Trophoblast cell (in vitro differentiated cells and primary cell): ENCODE results near the gene KDM1B.

Experiments used
- DNase-seq, 2 donors: peaks; one replicate each; pipeline ENCODE4 v3.0.0-alpha.2; 2016
- H2AFZ ChIP-seq: 2 replicates; pipeline ENCODE4 v1.6.1; 2013; ENCODE audit warnings: low read length, moderate library complexity, mild to moderate bottlenecking; ENCODE audit not compliant: insufficient read depth, poor library complexity
- H2AK5ac ChIP-seq: 2 replicates; pipeline ENCODE4 v1.6.1; 2013; ENCODE audit warnings: mild to moderate bottlenecking, low read length
- H2BK120ac ChIP-seq: 2 replicates; pipeline ENCODE4 v1.6.1; 2013; ENCODE audit warnings: low read length, mild to moderate bottlenecking, moderate library complexity; ENCODE audit not compliant: insufficient read depth, poor library complexity
- H2BK12ac ChIP-seq: 2 replicates; pipeline ENCODE4 v1.6.1; 2013; ENCODE audit warnings: mild to moderate bottlenecking, low read length, moderate library complexity
- H2BK5ac ChIP-seq: 2 replicates; pipeline ENCODE4 v1.6.1; 2013; ENCODE audit warnings: low read length, low read depth, moderate library complexity, mild to moderate bottlenecking; ENCODE audit not compliant: poor library complexity
- H3K14ac ChIP-seq: 2 replicates; pipeline ENCODE4 v1.6.1; 2013; ENCODE audit warnings: mild to moderate bottlenecking, low read length
- H3K18ac ChIP-seq: 2 replicates; pipeline ENCODE4 v1.6.1; 2013; ENCODE audit warnings: mild to moderate bottlenecking, low read length
- H3K23ac ChIP-seq: 2 replicates; pipeline ENCODE4 v1.6.1; 2013; ENCODE audit warnings: low read length
- H3K27ac ChIP-seq: 2 replicates; pipeline ENCODE4 v1.5.1; 2013; ENCODE audit warnings: low read depth, mild to moderate bottlenecking, inconsistent platforms, low read length, moderate library complexity
- H3K27me3 ChIP-seq: 2 replicates; pipeline ENCODE4 v1.6.1; 2013; ENCODE audit warnings: inconsistent platforms, mild to moderate bottlenecking, low read length, moderate library complexity; ENCODE audit not compliant: insufficient read depth
- H3K36me3 ChIP-seq, 2 experiments: 1 replicate in 1 of 2; 2 replicates in 1 of 2; pipeline ENCODE4 v1.6.1; 2013; ENCODE audit warnings: low read length in 2 of 2, mild to moderate bottlenecking in 2 of 2, moderate library complexity in 1 of 2; ENCODE audit not compliant: insufficient read depth in 2 of 2, control insufficient read depth in 1 of 2
- H3K4ac ChIP-seq: 2 replicates; pipeline ENCODE4 v1.6.1; 2013; ENCODE audit warnings: low read depth, mild to moderate bottlenecking, low read length, moderate library complexity
- H3K4me1 ChIP-seq, 2 experiments: 1 replicate in 1 of 2; 2 replicates in 1 of 2; pipeline ENCODE4 v1.6.1; 2013; ENCODE audit warnings: low read length in 2 of 2, mild to moderate bottlenecking in 2 of 2, moderate library complexity in 1 of 2; ENCODE audit not compliant: insufficient read depth in 2 of 2, control insufficient read depth in 1 of 2
- H3K4me2 ChIP-seq: 2 replicates; pipeline ENCODE4 v1.6.1; 2013; ENCODE audit warnings: inconsistent platforms, mild to moderate bottlenecking, low read length, moderate library complexity
- H3K4me3 ChIP-seq: 2 replicates; pipeline ENCODE4 v1.5.1; 2013; ENCODE audit warnings: mild to moderate bottlenecking, low read depth, low read length, inconsistent platforms
- H3K79me1 ChIP-seq: one replicate; pipeline ENCODE4 v1.6.1; 2013; ENCODE audit warnings: low read length
- H3K79me2 ChIP-seq: 2 replicates; pipeline ENCODE4 v1.6.1; 2013; ENCODE audit warnings: low read length, mild to moderate bottlenecking; ENCODE audit not compliant: control insufficient read depth, insufficient read depth, poor library complexity
- H3K9ac ChIP-seq: 2 replicates; pipeline ENCODE4 v1.6.1; 2013; ENCODE audit warnings: mild to moderate bottlenecking, low read length
- H3K9me3 ChIP-seq: 2 replicates; pipeline ENCODE4 v1.6.1; 2013; ENCODE audit warnings: low read depth, mild to moderate bottlenecking, control low read depth, inconsistent platforms, low read length; ENCODE audit not compliant: insufficient read depth
- H4K12ac ChIP-seq: 2 replicates; pipeline ENCODE4 v1.6.1; 2013; ENCODE audit warnings: low read depth, mild to moderate bottlenecking, low read length, moderate library complexity
- H4K8ac ChIP-seq: 2 replicates; pipeline ENCODE4 v1.6.1; 2013; ENCODE audit warnings: low read depth, mild to moderate bottlenecking, low read length, moderate library complexity
- H4K91ac ChIP-seq: one replicate; pipeline ENCODE4 v1.6.1; 2013; ENCODE audit warnings: low read depth, mild to moderate bottlenecking, low read length, moderate library complexity
- WGBS: extraction: QIAGEN DNeasy Blood & Tissue Kit; methylation state at CpG from one replicate; pipeline ENCODE4 v1.1.7; 2013; ENCODE audit warnings: missing lambda C conversion rate; ENCODE audit not compliant: insufficient read length, insufficient coverage; ENCODE audit errors: extremely low coverage; 5-methylcytosine and 5-hydroxymethylcytosine counted together

KDM1B gene

GRCh38 chr6:18211338-18211737 is 56.1 kb downstream of the KDM1B start:
- Histone ChIP-seq H3K4me3 (no peak overlapping the region), H3K23ac (no peak overlapping the region), H4K8ac (no peak overlapping the region), H3K14ac (no peak overlapping the region), H3K27me3 (no peaks in the 10 kb centered on the region), H3K18ac (no peak overlapping the region), H3K79me1 (no peaks in the 10 kb centered on the region), H3K9me3 (peaks cover 4% of the 10 kb centered on the region), H3K4ac (no peak overlapping the region), H2BK5ac (no peak overlapping the region), H2BK12ac (no peak overlapping the region), H3K4me2 (no peak overlapping the region), H3K36me3 (peaks cover 9 to 12% of the 10 kb centered on the region in 2 experiments), H4K91ac (no peak overlapping the region), H2AK5ac (no peak overlapping the region), H2AFZ (no peak overlapping the region), H3K27ac (no peak overlapping the region), H2BK120ac (no peak overlapping the region), H3K4me1 (no peaks in the 10 kb centered on the region), H3K79me2 (no peaks in the 10 kb centered on the region), H3K9ac (peak overlapping the region; percentile 38), H4K12ac (no peak overlapping the region)
- DNase-seq, result no peak
- WGBS, result no CpG with 5 or more reads among the region's 6 CpGs

- DNase-seq, result no peak
- Histone ChIP-seq H3K23ac (no peak overlapping the region), H3K9me3 (peaks cover 4% of the 10 kb centered on the region), H3K27ac (no peak overlapping the region), H2BK5ac (no peak overlapping the region), H3K18ac (no peak overlapping the region), H3K4me3 (no peak overlapping the region), H3K9ac (no peak overlapping the region), H2BK120ac (no peak overlapping the region), H2BK12ac (no peak overlapping the region), H3K79me2 (no peaks in the 10 kb centered on the region), H2AK5ac (no peak overlapping the region), H3K4ac (no peak overlapping the region), H3K36me3 (peaks cover 6 to 11% of the 10 kb centered on the region in 2 experiments), H3K4me1 (no peaks in the 10 kb centered on the region), H4K8ac (no peak overlapping the region), H2AFZ (no peak overlapping the region), H3K79me1 (no peaks in the 10 kb centered on the region), H3K14ac (no peak overlapping the region), H4K12ac (no peak overlapping the region), H4K91ac (no peak overlapping the region), H3K27me3 (no peaks in the 10 kb centered on the region), H3K4me2 (no peak overlapping the region)
- no CpG with 5 or more reads among the region's 4 CpGs for WGBS
Measured at GRCh38 chr6:18212231-18212630, 57.0 kb downstream of the KDM1B start.

GRCh38 chr6:18213439-18213838 is 58.2 kb downstream of the KDM1B start:
- whole genome bisulfite sequencing, result no CpG with 5 or more reads among the region's 9 CpGs
- no peak overlapping the region for H2AK5ac ChIP-seq
- no peak overlapping the region for H3K4me2 ChIP-seq
- H2BK120ac ChIP-seq, result no peak overlapping the region
- H3K4ac ChIP-seq, result no peak overlapping the region
- no peaks in the 10 kb centered on the region for H3K27me3 ChIP-seq
- no peak overlapping the region for H4K12ac ChIP-seq
- peaks cover 3 to 8% of the 10 kb centered on the region in 2 experiments for H3K36me3 ChIP-seq
- H3K18ac ChIP-seq, result no peak overlapping the region
- no peak overlapping the region for H2BK12ac ChIP-seq
- no peak overlapping the region for H3K23ac ChIP-seq
- no peak overlapping the region for H3K14ac ChIP-seq
- no peak overlapping the region for H4K8ac ChIP-seq
- no peaks in the 10 kb centered on the region for H3K79me1 ChIP-seq
- H3K4me1 ChIP-seq, result no peaks in the 10 kb centered on the region
- H3K27ac ChIP-seq, result no peak overlapping the region
- H2AFZ ChIP-seq, result no peak overlapping the region
- no peak overlapping the region for H3K4me3 ChIP-seq
- H3K9ac ChIP-seq, result no peak overlapping the region
- no peak overlapping the region for H4K91ac ChIP-seq
- H3K79me2 ChIP-seq, result no peaks in the 10 kb centered on the region
- no peak overlapping the region for H2BK5ac ChIP-seq
- DNase-seq, result no peak
- peaks cover 5% of the 10 kb centered on the region for H3K9me3 ChIP-seq

- Histone ChIP-seq H3K4me3 (no peak overlapping the region), H2BK120ac (no peak overlapping the region), H4K91ac (no peak overlapping the region), H3K14ac (no peak overlapping the region), H3K79me1 (no peaks in the 10 kb centered on the region), H2BK12ac (no peak overlapping the region), H3K79me2 (no peaks in the 10 kb centered on the region), H3K27ac (no peak overlapping the region), H2AK5ac (no peak overlapping the region), H4K12ac (no peak overlapping the region), H3K23ac (no peak overlapping the region), H3K4ac (no peak overlapping the region), H3K9ac (no peak overlapping the region), H4K8ac (no peak overlapping the region), H2BK5ac (no peak overlapping the region), H3K36me3 (peaks cover 3 to 8% of the 10 kb centered on the region in 2 experiments), H3K9me3 (peaks cover 5% of the 10 kb centered on the region), H3K18ac (no peak overlapping the region), H3K4me1 (no peaks in the 10 kb centered on the region), H2AFZ (no peak overlapping the region), H3K4me2 (no peak overlapping the region), H3K27me3 (no peaks in the 10 kb centered on the region)
- WGBS, result no CpG with 5 or more reads among the region's 4 CpGs
- DNase-seq, result no peak
Measured at GRCh38 chr6:18214003-18214402, 58.8 kb downstream of the KDM1B start.
